Keratinocyte (primary cell): ENCODE data around the gene GPX3. TPM values are rescaled to one million over a fixed set of nuclear protein-coding genes. Genes with fewer than 3 reads are reported as not detected.
A peak's percentile ranks its signal among the peaks of the same experiment; 100 is the strongest.

Experiments used
- DNase-seq: peaks from one replicate; pipeline ENCODE4 v3.0.0-alpha.2; 2011; ENCODE audit warnings: low read depth, missing footprints, low spot score
- FAIRE-seq: peaks from 2 replicates; lab custom pipeline; 2011; peaks lifted over from hg19 to GRCh38; lab: Jason Lieb, UNC
- H2AFZ ChIP-seq: 2 replicates; pipeline ENCODE4 v1.6.0; 2012; ENCODE audit warnings: low read length, control low read depth, inconsistent platforms; ENCODE audit not compliant: control insufficient read depth
- H3K27ac ChIP-seq: 2 replicates; pipeline ENCODE4 v1.5.1; 2011; ENCODE audit warnings: low read length; ENCODE audit not compliant: control insufficient read depth, insufficient read depth
- H3K27me3 ChIP-seq: 3 replicates; pipeline ENCODE4 v1.6.0; 2011; ENCODE audit warnings: low read length; ENCODE audit not compliant: control insufficient read depth, insufficient read depth; ENCODE audit errors: extremely low read depth
- H3K36me3 ChIP-seq, 2 experiments: 2 replicates in 1 of 2; 3 replicates in 1 of 2; pipeline ENCODE4 v1.5.1; 2011; ENCODE audit warnings: low read length in 2 of 2, mild to moderate bottlenecking in 1 of 2; ENCODE audit not compliant: control insufficient read depth in 2 of 2, insufficient read depth in 2 of 2; ENCODE audit errors: extremely low read depth in 1 of 2
- H3K4me1 ChIP-seq: 3 replicates; pipeline ENCODE4 v1.5.1; 2011; ENCODE audit warnings: low read length; ENCODE audit not compliant: control insufficient read depth, insufficient read depth; ENCODE audit errors: extremely low read depth
- H3K4me2 ChIP-seq: 3 replicates; pipeline ENCODE4 v1.6.0; 2011; ENCODE audit warnings: low read depth, low read length; ENCODE audit not compliant: control insufficient read depth, insufficient read depth; ENCODE audit errors: extremely low read depth
- H3K4me3 ChIP-seq, 3 experiments: fragments of 200-600 bp in 1 of 3; sonication (generic) in 1 of 3; 2 replicates in 2 of 3; 3 replicates in 1 of 3; pipeline ENCODE4 v1.5.1; 2011 to 2016; ENCODE audit warnings: low read length in 3 of 3, mild to moderate bottlenecking in 3 of 3, control low read depth in 2 of 3, inconsistent platforms in 1 of 3, low read depth in 1 of 3, mixed read lengths in 1 of 3, mixed run types in 1 of 3, moderate library complexity in 1 of 3; ENCODE audit not compliant: control insufficient read depth in 2 of 3, insufficient read depth in 2 of 3; ENCODE audit errors: extremely low read depth in 1 of 3
- H3K79me2 ChIP-seq: 2 replicates; pipeline ENCODE4 v1.6.0; 2012; ENCODE audit warnings: low read length; ENCODE audit not compliant: control insufficient read depth, insufficient read depth
- H3K9ac ChIP-seq: 3 replicates; pipeline ENCODE4 v1.6.0; 2011; ENCODE audit warnings: low read length; ENCODE audit not compliant: control insufficient read depth, insufficient read depth; ENCODE audit errors: extremely low read depth
- H3K9me1 ChIP-seq: 3 replicates; pipeline ENCODE4 v1.6.0; 2011; ENCODE audit warnings: low read length; ENCODE audit not compliant: control insufficient read depth, insufficient read depth; ENCODE audit errors: extremely low read depth
- H3K9me3 ChIP-seq: 2 replicates; pipeline ENCODE4 v1.5.1; 2012; ENCODE audit warnings: low read depth, low read length; ENCODE audit not compliant: control insufficient read depth
- H4K20me1 ChIP-seq: 3 replicates; pipeline ENCODE4 v1.6.0; 2011; ENCODE audit warnings: low read length; ENCODE audit not compliant: control insufficient read depth, insufficient read depth; ENCODE audit errors: extremely low read depth
- EZH2 ChIP-seq: IDR thresholded peaks from one replicate; pipeline ENCODE4 v1.6.1; 2012; ENCODE audit warnings: inconsistent platforms, mild to moderate bottlenecking, low read length, moderate library complexity
- dilution Hi-C: fragments of 300-500 bp; cut with MboI; formaldehyde crosslinking; loops from one replicate; pipeline ENCODE4 v1.7.0; 2020; ENCODE audit warnings: low sequenced_read_pairs; ENCODE audit not compliant: extremely low pct_ligation_motif_present
- polyA plus RNA-seq, 5 experiments: library from polyadenylated mRNA; depleted of rRNA in 3 of 5; stranded (reverse) in 3 of 5; stranded (forward) in 1 of 5; unstranded in 1 of 5; fragments of >200 nt; gene quantifications; 1 replicate in 1 of 5; 2 replicates in 3 of 5; 3 replicates in 1 of 5; pipeline versions ENCODE4 v1.2.1 to v1.2.3, GENCODE V29; 2011 to 2012; ENCODE audit warnings: missing spikeins in 2 of 5, low read depth in 1 of 5, low replicate concordance in 1 of 5
- TF ChIP-seq, protein P1 (sequence below), 3 experiments: IDR thresholded peaks in 1 of 3; conservative IDR thresholded peaks in 1 of 3; optimal IDR thresholded peaks in 1 of 3; 2 replicates in 2 of 3; 3 replicates in 1 of 3; pipeline versions ENCODE3 to v1.5.1; 2011; ENCODE audit warnings: low read length in 3 of 3, mild to moderate bottlenecking in 3 of 3, moderate library complexity in 2 of 3, control low read depth in 1 of 3, inconsistent platforms in 1 of 3; ENCODE audit not compliant: insufficient read depth in 2 of 3; ENCODE audit errors: extremely low read depth in 1 of 3

GPX3 gene
- polyA plus RNA-seq, 1 donor (not counting 4 experiments of a cell fraction or from before 2014, with no cell fraction given): 120 TPM

GRCh38 chr5:151041577-151042268 lies 21.3 kb downstream of the GPX3 start:
- no peak for DNase-seq
- Histone ChIP-seq H3K9me3 (no peaks in the 10 kb centered on the region), H3K36me3 (peaks cover 44 to 70% of the 10 kb centered on the region in 2 experiments), H3K79me2 (no peaks in the 10 kb centered on the region), H2AFZ (no peak overlapping the region), H3K9ac (no peak overlapping the region), H3K4me3 (no peak overlapping the region), H3K27me3 (no peaks in the 10 kb centered on the region), H3K4me2 (no peak overlapping the region), H3K9me1 (peaks cover 2% of the 10 kb centered on the region), H3K27ac (peak overlapping the region; percentile 76), H3K4me1 (peaks cover 36% of the 10 kb centered on the region), H4K20me1 (no peaks in the 10 kb centered on the region)
- no peak for FAIRE-seq
- TF ChIP-seq EZH2: no peak
- TF ChIP-seq, protein P1, sequence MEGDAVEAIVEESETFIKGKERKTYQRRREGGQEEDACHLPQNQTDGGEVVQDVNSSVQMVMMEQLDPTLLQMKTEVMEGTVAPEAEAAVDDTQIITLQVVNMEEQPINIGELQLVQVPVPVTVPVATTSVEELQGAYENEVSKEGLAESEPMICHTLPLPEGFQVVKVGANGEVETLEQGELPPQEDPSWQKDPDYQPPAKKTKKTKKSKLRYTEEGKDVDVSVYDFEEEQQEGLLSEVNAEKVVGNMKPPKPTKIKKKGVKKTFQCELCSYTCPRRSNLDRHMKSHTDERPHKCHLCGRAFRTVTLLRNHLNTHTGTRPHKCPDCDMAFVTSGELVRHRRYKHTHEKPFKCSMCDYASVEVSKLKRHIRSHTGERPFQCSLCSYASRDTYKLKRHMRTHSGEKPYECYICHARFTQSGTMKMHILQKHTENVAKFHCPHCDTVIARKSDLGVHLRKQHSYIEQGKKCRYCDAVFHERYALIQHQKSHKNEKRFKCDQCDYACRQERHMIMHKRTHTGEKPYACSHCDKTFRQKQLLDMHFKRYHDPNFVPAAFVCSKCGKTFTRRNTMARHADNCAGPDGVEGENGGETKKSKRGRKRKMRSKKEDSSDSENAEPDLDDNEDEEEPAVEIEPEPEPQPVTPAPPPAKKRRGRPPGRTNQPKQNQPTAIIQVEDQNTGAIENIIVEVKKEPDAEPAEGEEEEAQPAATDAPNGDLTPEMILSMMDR (optimal IDR thresholded peaks at IDR 0.05 in 1 of 3, IDR thresholded peaks at IDR 0.05 in 1 of 3, conservative IDR thresholded peaks at IDR 0.05 in 1 of 3; ENCODE audit: extremely low read depth in 1 of 3, insufficient read depth in 2 of 3, low read length in 3 of 3): peak in 1 of 3 experiments; percentile 3
- dilution Hi-C loops: no loop called here

DNA sequence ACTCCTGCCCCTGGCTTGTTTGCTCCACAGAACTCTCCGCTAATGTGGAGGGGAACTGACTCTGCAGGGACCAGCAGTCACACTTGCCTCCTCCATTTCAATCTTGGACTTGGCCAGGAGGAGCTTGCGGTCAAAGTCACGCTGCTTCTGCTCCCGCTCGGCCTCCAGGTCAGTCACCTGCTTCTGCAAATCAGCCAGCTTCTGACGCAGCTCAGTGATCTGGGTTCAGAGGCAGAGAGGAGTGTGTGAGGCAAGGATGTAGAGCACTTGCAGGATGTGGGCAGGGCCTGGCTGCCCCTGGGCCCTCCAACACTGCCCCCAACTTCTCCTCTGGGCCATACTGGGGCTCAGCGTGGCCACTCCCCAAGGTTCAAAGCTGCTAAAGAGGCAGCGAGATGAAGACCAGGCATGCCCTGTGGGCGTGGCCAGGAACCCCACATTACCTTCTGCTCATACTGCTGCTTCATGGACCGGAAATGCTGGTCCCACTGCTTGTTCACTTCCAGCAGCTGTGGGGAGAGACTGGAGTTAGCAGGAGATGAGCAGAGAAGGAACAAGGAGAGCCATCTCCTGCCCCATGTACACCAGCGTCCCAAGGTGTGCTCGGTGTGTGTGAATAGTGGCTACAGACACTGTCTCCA lies 22.2 kb downstream of the GPX3 start:
- Histone ChIP-seq H3K79me2 (no peaks in the 10 kb centered on the region), H3K36me3 (peaks cover 44 to 74% of the 10 kb centered on the region in 2 experiments), H3K9me1 (peaks cover 2% of the 10 kb centered on the region), H3K27ac (no peak overlapping the region), H3K4me1 (peaks cover 36% of the 10 kb centered on the region), H2AFZ (no peak overlapping the region), H4K20me1 (no peaks in the 10 kb centered on the region), H3K4me2 (no peak overlapping the region), H3K27me3 (no peaks in the 10 kb centered on the region), H3K9me3 (no peaks in the 10 kb centered on the region), H3K4me3 (no peak overlapping the region), H3K9ac (no peak overlapping the region)
- dilution Hi-C loops: no loop called here
- no peak for FAIRE-seq
- TF ChIP-seq, protein P1 (optimal IDR thresholded peaks at IDR 0.05 in 1 of 3, IDR thresholded peaks at IDR 0.05 in 1 of 3, conservative IDR thresholded peaks at IDR 0.05 in 1 of 3; ENCODE audit: extremely low read depth in 1 of 3, insufficient read depth in 2 of 3, low read length in 3 of 3): no peak
- TF ChIP-seq EZH2: no peak
- DNase-seq: no peak
